ENCODE results near the gene YDJC.
"Not testable (repeated sequence)": the region's sequence is repeated elsewhere in the genome, so short reads cannot be mapped to it uniquely, and the experiment has no call there.

Gene YDJC, protein sequence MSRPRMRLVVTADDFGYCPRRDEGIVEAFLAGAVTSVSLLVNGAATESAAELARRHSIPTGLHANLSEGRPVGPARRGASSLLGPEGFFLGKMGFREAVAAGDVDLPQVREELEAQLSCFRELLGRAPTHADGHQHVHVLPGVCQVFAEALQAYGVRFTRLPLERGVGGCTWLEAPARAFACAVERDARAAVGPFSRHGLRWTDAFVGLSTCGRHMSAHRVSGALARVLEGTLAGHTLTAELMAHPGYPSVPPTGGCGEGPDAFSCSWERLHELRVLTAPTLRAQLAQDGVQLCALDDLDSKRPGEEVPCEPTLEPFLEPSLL

DNA sequence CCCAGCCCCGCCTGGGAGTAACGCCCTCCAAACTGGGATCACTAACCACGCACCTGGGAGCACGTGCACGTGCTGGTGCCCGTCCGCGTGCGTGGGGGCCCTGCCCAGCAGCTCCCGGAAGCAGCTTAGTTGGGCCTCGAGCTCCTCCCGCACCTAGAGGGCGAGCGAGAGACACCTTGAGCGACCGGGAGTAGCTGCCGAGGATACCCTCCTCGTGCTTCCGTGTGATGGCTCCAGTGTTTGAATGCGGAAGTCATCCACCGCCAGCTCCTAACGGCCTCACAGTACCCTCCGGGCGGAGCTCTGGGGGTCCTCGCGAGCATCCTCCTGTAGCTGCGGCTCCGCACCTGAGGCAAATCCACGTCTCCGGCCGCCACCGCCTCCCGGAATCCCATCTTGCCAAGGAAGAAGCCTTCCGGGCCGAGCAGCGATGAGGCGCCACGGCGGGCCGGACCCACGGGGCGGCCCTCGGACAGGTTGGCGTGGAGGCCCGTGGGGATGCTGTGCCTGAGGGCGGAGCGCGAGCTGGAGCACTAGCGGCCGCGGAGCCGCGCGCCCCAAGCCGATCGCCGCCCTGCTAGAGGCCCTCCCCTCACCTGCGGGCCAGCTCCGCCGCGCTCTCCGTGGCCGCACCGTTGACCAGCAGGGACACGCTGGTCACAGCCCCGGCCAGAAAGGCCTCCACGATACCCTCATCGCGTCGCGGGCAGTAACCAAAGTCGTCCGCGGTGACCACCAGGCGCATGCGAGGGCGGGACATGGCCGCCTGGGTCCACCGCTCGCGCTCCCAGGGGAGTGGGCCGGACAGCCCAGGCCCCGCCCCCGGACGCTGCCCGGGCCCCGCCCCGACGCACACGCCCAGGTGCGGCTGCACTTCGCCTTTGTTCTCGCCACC lies at the start of gene YDJC:
YDJC (minus strand) TSS at position 768 of the 895 bp plus-strand sequence; CDS start at position 760, 8 bp downstream.
- peaks cover 39% of the 10 kb centered on the region for H3K4me1 Mint-ChIP-seq

DNA sequence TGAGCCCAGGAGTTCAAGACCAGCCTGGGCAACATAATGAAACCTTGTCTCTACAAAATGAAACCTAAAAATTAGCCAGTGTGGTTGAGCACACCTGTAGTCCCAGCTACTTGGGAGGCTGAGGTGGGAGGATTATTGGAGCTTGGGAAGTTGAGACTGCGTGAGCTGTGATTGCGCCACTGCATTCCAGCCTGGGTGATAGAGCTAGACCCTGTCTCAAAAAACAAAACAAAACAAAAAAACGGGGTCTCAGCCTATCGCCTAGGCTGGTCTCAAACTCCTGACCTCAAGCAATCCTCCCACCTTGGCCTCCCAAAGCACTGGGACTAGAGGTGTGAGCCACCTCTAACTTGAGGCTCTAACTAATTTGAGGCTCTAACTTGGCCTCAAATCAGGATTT lies 49.6 kb upstream of the YDJC start:
- Mint-ChIP-seq H3K9me3 (no peaks in the 10 kb centered on the region), H3K4me3 (no peak overlapping the region), H3K4me1 (no peaks in the 10 kb centered on the region), H3K27ac (ENCODE audit: low read depth) (no peak overlapping the region), H3K27me3 (no peaks in the 10 kb centered on the region), H3K36me3 (ENCODE audit: insufficient read depth) (peaks cover 34% of the 10 kb centered on the region)
- no peak for ATAC-seq (replicated peaks; ENCODE audit: extremely low read depth, poor library complexity, severe bottlenecking)
- DNase-seq (ENCODE audit: low spot score in 2 of 2), result no peak

More for the DNA sequence above, at the start of gene YDJC:
- H3K36me3 Mint-ChIP-seq (ENCODE audit: insufficient read depth), result peaks cover 19% of the 10 kb centered on the region
- DNase-seq (ENCODE audit: low spot score in 2 of 2), result peak; percentile 89 to 92
- peak within 1 kb of the TSS; percentile 81 for H3K27ac Mint-ChIP-seq (ENCODE audit: low read depth)
- H3K9me3 Mint-ChIP-seq, result no peaks in the 10 kb centered on the region
- peak; percentile 92 for ATAC-seq (replicated peaks; ENCODE audit: extremely low read depth, poor library complexity, severe bottlenecking)
- peak within 1 kb of the TSS; percentile 88 for H3K4me3 Mint-ChIP-seq
- no peaks in the 10 kb centered on the region for H3K27me3 Mint-ChIP-seq

DNA sequence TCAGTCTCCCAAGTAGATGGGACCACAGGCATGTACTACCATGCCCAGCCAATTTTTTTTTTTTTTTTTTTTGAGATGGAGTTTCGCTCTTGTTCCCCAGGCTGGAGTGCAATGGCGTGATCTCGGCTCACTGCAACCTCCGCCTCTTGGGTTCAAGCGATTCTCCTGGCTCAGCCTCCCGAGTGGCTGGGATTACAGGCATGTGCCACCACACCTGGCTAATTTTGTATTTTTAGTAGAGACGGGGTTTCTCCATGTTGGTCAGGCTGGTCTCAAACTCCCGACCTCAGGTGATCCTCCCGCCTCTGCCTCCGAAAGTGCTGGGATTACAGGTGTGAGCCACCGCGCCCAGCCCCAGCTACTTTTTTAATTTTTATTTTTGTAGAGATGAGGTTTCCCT lies 49.0 kb upstream of the YDJC start:
- not testable (repeated sequence) for H3K4me3 Mint-ChIP-seq; ATAC-seq (replicated peaks; ENCODE audit: extremely low read depth, poor library complexity, severe bottlenecking); DNase-seq (ENCODE audit: low spot score in 2 of 2); H3K9me3 Mint-ChIP-seq; H3K4me1 Mint-ChIP-seq; H3K27me3 Mint-ChIP-seq
- Mint-ChIP-seq H3K27ac (ENCODE audit: low read depth) (peak overlapping the region; percentile 38), H3K36me3 (ENCODE audit: insufficient read depth) (peaks cover 29% of the 10 kb centered on the region)

DNA sequence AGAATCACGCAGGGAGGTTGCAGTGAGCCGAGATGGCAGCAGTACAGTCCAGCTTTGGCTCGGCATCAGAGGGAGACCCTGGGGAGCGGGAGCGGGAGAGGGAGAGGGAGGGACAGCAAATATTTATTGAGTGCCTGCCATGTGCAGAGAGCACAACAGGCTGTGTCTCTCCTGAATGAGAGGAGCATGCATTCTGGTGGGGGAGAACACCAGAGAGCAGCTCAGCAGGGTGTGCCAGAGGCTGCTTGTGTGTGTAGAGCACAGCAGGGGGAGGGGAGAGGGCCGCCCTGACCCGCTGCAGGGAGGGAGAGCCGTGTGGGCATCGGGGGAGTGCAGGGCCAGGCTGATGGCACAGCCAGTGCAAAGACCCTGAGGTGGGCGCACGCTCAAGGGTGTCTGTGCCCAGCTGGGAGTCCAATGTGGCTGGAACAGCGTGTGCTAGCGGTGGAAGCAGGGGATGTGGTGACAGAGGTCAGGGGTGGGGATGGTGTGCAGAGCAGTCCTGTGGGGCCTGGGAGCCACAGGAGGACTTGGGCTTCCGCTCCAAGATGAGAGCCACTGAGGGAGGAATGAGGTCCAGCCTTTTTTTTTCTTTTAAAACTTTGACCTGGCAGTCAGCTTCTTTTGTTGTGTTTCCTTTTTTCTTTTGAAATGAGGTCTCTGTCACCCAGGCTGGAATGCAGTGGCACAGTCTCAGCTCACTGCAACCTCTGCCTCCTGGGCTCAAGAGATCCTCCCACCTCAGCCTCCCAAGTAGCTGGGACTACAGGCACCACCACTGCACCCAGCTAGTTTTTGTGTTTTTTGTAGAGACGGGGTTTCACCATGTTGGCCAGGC lies 48.0 kb upstream of the YDJC start:
- Mint-ChIP-seq H3K36me3 (ENCODE audit: insufficient read depth) (peaks cover 32% of the 10 kb centered on the region), H3K27ac (ENCODE audit: low read depth) (peak overlapping the region; percentile 67)

DNA sequence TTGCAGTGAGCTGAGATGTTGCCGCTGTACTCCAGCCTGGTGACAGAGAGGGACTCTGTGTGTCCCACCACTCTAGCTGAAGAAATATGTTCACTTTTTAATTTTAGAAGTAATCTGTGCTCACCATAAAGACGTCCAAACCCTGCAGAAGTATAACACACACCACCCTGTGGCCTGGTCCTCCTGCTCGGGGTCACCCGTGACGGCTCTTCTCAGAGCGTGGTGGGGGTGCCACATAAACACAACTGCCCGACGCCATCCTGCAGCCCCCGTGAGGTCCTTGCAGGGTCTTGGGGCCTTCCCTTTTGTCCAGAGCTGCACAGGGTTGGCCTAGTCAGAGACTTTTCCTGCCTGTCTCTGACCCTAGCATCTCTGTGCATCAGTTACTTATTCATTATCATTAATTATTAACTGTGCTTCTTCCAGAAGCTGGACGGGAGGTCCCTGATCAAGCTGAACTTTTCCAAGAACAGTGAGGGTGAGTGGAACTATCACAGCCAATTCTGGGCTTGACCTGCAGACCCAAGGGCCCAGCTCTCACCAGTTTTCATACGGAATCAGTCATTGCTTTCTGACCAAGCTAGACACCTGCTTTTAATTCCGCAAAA lies 44.9 kb upstream of the YDJC start:
- DNase-seq (ENCODE audit: low spot score in 2 of 2) (no peak), ATAC-seq (replicated peaks; ENCODE audit: extremely low read depth, poor library complexity, severe bottlenecking) (no peak)
- Mint-ChIP-seq H3K36me3 (ENCODE audit: insufficient read depth) (peaks cover 44% of the 10 kb centered on the region), H3K4me3 (no peak overlapping the region), H3K4me1 (peaks cover 3% of the 10 kb centered on the region), H3K27me3 (no peaks in the 10 kb centered on the region), H3K9me3 (no peaks in the 10 kb centered on the region), H3K27ac (ENCODE audit: low read depth) (no peak overlapping the region)

More for the DNA sequence above, 48.0 kb upstream of the YDJC start:
- H3K27me3 Mint-ChIP-seq, result no peaks in the 10 kb centered on the region
- DNase-seq (ENCODE audit: low spot score in 2 of 2) (no peak), ATAC-seq (replicated peaks; ENCODE audit: extremely low read depth, poor library complexity, severe bottlenecking) (no peak)
- no peaks in the 10 kb centered on the region for H3K4me1 Mint-ChIP-seq
- no peak overlapping the region for H3K4me3 Mint-ChIP-seq
- no peaks in the 10 kb centered on the region for H3K9me3 Mint-ChIP-seq

DNA sequence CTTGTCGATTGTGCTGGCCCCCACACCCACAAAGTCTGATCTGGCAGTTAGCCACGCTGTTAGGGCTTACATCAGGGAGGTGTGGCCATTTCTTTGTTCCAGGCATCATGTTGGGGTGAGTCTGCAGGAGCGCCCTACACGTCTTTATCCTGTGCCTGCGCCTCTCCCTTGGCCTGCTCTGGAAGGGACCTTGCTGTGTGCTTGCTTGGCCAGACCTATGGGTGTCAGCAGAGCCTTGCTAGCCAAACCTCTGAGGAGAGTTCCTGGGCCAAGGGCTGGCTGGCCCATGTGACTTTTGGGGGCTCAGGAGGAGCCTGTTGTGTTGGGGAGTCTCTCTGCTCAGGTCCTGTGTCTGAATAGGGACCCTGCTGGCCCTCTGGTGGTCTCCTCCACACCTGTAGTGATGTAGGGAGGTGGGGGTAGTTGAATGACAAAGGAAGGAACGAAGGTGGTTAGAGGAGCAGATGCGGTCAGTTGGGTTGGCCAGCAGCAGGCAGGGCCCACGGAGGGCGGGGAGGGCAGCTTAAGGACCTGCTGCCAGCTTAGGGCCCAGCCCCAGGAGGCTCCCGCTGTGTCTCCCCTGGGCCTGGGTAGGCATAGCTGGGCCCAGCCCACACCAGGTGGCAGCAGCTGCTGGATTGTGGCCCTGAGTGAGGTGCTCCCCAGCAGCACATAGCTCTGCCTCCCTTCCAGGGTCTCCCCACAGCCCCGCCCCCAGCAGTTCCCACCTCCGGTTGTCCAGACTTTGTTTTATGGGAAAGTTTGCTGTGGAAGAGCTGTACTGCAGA lies 43.9 kb upstream of the YDJC start:
- DNase-seq (ENCODE audit: low spot score in 2 of 2) (no peak), ATAC-seq (replicated peaks; ENCODE audit: extremely low read depth, poor library complexity, severe bottlenecking) (no peak)
- peaks cover 44% of the 10 kb centered on the region for H3K36me3 Mint-ChIP-seq (ENCODE audit: insufficient read depth)
- H3K4me3 Mint-ChIP-seq, result no peak overlapping the region
- H3K27ac Mint-ChIP-seq (ENCODE audit: low read depth), result peak overlapping the region; percentile 55
- H3K9me3 Mint-ChIP-seq, result no peaks in the 10 kb centered on the region
- H3K4me1 Mint-ChIP-seq, result peaks cover 9% of the 10 kb centered on the region
- H3K27me3 Mint-ChIP-seq, result no peaks in the 10 kb centered on the region

DNA sequence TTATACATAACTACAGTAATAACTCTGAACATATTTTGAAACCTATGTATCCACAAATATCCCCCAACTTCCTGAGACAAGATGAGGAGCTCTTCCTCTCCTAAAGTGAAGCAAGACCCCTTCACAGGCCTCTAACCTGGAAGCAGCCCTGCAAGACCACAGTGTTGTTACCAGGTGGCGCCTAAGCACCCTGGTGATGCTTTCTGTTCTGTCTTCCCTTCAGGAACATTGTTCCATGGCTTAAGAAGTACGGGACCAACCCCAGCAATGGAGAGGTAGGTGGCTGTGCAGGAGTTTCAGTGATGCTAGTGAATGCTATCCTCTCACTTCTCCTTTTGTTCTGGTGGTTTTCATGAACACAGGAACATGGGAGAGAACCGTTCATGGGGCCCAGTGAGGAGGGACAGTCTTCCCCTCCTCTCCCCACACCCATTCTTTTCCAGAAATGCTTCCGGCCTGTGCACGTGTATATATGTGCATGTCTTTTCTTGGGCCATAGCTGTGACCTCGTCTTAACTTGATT lies 42.3 kb upstream of the YDJC start:
- H3K9me3 Mint-ChIP-seq, result no peaks in the 10 kb centered on the region
- H3K4me1 Mint-ChIP-seq, result peaks cover 19% of the 10 kb centered on the region
- H3K27ac Mint-ChIP-seq (ENCODE audit: low read depth), result no peak overlapping the region
- ATAC-seq (replicated peaks; ENCODE audit: extremely low read depth, poor library complexity, severe bottlenecking), result no peak
- H3K36me3 Mint-ChIP-seq (ENCODE audit: insufficient read depth), result peaks cover 40% of the 10 kb centered on the region
- H3K4me3 Mint-ChIP-seq, result no peak overlapping the region
- H3K27me3 Mint-ChIP-seq, result no peaks in the 10 kb centered on the region
- no peak for DNase-seq (ENCODE audit: low spot score in 2 of 2)

DNA sequence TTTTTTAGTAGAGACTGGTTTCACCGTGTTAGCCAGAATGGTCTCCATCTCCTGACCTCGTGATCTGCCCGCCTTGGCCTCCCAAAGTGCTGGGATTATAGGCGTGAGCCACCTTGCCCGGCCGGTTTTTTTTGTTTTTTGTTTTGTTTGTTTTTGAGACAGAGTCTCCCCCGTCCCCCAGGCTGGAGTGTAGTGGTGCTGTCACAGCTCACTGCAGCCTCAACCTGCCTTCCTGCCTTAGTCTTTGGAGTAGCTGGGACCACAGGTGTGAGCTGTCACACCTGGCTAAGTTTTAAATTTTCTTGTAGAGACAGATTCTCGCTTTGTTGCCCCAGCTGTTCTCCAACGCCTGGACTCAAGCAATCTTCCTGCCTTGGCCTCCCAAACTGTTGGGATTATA lies 39.2 kb upstream of the YDJC start:
- Mint-ChIP-seq H3K4me3 (peak overlapping the region; percentile 27), H3K4me1 (peaks cover 36% of the 10 kb centered on the region), H3K9me3 (no peaks in the 10 kb centered on the region), H3K27ac (ENCODE audit: low read depth) (peak overlapping the region; percentile 29), H3K27me3 (no peaks in the 10 kb centered on the region), H3K36me3 (ENCODE audit: insufficient read depth) (peaks cover 34% of the 10 kb centered on the region)
- ATAC-seq (replicated peaks; ENCODE audit: extremely low read depth, poor library complexity, severe bottlenecking), result no peak
- no peak for DNase-seq (ENCODE audit: low spot score in 2 of 2)

DNA sequence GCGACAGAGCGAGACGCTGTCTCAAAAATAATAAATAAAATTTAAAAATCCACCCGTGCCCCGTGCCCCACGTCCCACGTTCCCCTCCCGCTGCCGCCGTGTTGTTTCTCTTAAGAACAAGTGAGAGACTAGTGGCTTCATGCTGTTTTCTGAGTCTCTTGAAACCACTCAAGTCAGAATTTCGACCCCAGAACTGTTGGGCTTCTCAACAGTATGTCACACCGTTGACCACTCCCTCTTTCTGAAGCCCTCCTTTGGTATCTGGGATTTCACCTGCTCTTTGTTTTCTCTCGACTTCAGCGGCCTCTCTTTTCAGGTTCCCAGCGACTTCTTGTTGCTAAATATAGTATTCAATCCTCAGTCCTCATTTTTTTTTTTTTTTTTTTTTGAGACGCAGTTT lies 37.0 kb upstream of the YDJC start:
- peak overlapping the region; percentile 93 for H3K27ac Mint-ChIP-seq (ENCODE audit: low read depth)
- DNase-seq (ENCODE audit: low spot score in 2 of 2) (no peak), ATAC-seq (replicated peaks; ENCODE audit: extremely low read depth, poor library complexity, severe bottlenecking) (no peak)
- no peaks in the 10 kb centered on the region for H3K27me3 Mint-ChIP-seq
- no peaks in the 10 kb centered on the region for H3K9me3 Mint-ChIP-seq
- peaks cover 36% of the 10 kb centered on the region for H3K4me1 Mint-ChIP-seq
- peak overlapping the region; percentile 98 for H3K4me3 Mint-ChIP-seq
- peaks cover 22% of the 10 kb centered on the region for H3K36me3 Mint-ChIP-seq (ENCODE audit: insufficient read depth)

DNA sequence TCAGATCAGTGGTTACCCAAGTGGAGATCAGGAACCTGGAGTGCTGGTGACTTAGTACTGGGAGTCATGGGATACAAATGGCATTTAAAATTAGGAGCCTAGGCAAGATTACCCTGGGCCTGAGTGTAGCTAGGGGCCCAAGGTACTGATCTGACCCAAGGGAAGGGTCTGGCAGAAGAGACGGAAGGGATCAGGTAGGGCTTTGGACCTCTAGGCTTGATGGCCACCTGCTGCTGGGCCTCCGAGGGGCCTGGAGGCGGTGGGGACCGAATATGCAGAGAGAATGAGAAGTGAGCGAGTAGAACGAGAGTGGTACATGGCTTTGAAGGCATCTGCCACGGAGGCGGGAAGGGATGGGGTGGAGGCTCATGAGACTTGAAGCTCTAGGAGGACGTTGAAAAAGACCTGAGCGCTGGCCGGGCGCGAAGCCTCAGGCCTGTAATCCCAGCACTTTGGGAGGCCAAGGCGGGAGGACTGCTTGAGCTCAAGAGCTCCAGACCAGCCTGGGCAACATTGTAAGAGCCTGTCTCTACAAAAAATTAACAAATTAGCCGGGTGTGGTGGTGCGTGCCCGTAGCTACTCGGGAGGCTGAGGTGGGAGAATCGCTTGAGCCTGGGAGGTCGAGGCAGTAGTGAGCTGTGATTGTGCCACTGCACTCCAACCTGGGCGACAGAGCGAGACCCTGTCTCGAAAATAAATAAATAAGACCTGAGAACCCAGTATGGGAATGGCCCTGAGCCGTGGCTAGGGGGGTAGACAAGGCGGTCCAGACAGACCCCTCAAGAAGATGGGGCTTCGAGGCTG lies 35.4 kb upstream of the YDJC start:
- H3K4me1 Mint-ChIP-seq, result peaks cover 36% of the 10 kb centered on the region
- no peak for DNase-seq (ENCODE audit: low spot score in 2 of 2)
- no peaks in the 10 kb centered on the region for H3K9me3 Mint-ChIP-seq
- ATAC-seq (replicated peaks; ENCODE audit: extremely low read depth, poor library complexity, severe bottlenecking), result no peak
- no peaks in the 10 kb centered on the region for H3K27me3 Mint-ChIP-seq
- H3K36me3 Mint-ChIP-seq (ENCODE audit: insufficient read depth), result peaks cover 10% of the 10 kb centered on the region
- H3K4me3 Mint-ChIP-seq, result peak overlapping the region; percentile 98
- H3K27ac Mint-ChIP-seq (ENCODE audit: low read depth), result peak overlapping the region; percentile 93

DNA sequence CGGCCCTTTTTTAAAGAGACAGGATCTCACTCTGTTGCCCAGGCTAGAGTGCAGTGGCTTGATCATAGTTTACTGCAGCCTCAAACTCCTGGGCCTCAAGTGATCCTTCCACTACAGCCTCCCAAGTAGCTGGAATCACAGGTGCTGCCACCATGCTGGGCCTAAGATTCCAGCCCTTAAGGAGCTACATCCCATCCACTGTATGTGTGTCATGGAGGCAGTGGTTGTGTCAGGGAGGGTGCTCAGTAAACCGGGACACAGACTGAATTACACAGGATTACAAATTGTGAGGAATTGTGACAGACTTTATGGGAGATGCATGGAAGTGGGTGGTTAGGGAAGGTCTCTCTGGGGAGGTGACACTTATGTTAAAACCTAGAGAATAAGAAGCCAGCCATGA lies 33.9 kb upstream of the YDJC start:
- peak overlapping the region; percentile 12 for H3K4me3 Mint-ChIP-seq
- no peaks in the 10 kb centered on the region for H3K9me3 Mint-ChIP-seq
- ATAC-seq (replicated peaks; ENCODE audit: extremely low read depth, poor library complexity, severe bottlenecking) (no peak), DNase-seq (ENCODE audit: low spot score in 2 of 2) (no peak)
- H3K36me3 Mint-ChIP-seq (ENCODE audit: insufficient read depth), result peaks cover 4% of the 10 kb centered on the region
- H3K27me3 Mint-ChIP-seq, result no peaks in the 10 kb centered on the region
- peaks cover 27% of the 10 kb centered on the region for H3K4me1 Mint-ChIP-seq
- no peak overlapping the region for H3K27ac Mint-ChIP-seq (ENCODE audit: low read depth)
